ENCODE results near the gene MMP24OS. TPM values are rescaled to one million over a fixed set of nuclear protein-coding genes. Genes with fewer than 3 reads are reported as not detected.

The MMP24OS gene
- total and polyA plus RNA-seq, 7 donors, result 23.2 to 115 (median 39.8) TPM

- TF ChIP-seq CTCF (IDR thresholded peaks at IDR 0.05) (no peak), POLR2A (IDR thresholded peaks at IDR 0.05) (no peak), EP300 (IDR thresholded peaks at IDR 0.05) (no peak)
- WGBS, 2 donors, result 92 to 95% methylated on average over 24 of the region's 24 CpGs
- Histone ChIP-seq H3K9me3 (no peaks in the 10 kb centered on the region), H3K36me3 (peaks cover 13 to 37% (median 17%) of the 10 kb centered on the region in 4 donors), H3K4me1 (peaks cover 0 to 28% (median 28%) of the 10 kb centered on the region in 4 donors), H3K27me3 (no peaks in the 10 kb centered on the region), H3K4me3 (no peak overlapping the region), H3K27ac (no peak overlapping the region)
- no peak for DNase-seq
- intact Hi-C loops (cut with DNase I), result loop anchor here (5.0 kb wide), 2 partner anchors 67 to 402 kb away; partner anchors contain the start of gene GGT7
Observed at GRCh38 chr20:35274172-35275092, 3.5 kb downstream of the MMP24OS start.

GRCh38 chr20:35273449-35274171 is 4.3 kb downstream of the MMP24OS start:
- Histone ChIP-seq H3K4me3 (no peak overlapping the region), H3K27me3 (no peaks in the 10 kb centered on the region), H3K4me1 (peaks cover 0 to 33% (median 29%) of the 10 kb centered on the region in 4 donors), H3K27ac (no peak overlapping the region), H3K9me3 (no peaks in the 10 kb centered on the region), H3K36me3 (peaks cover 6 to 29% (median 9%) of the 10 kb centered on the region in 4 donors)
- TF ChIP-seq POLR2AphosphoS5 (IDR thresholded peaks at IDR 0.05) (no peak), CTCF (IDR thresholded peaks at IDR 0.05) (no peak), POLR2A (IDR thresholded peaks at IDR 0.05) (no peak), EP300 (IDR thresholded peaks at IDR 0.05) (no peak)
- intact Hi-C loops (cut with DNase I), result loop anchor here (5.0 kb wide), 1 partner anchor 66 kb away; no protein-coding TSS in a partner anchor
- DNase-seq, result no peak
- WGBS, 2 donors, result 85 to 91% methylated on average over 13 of the region's 13 CpGs

GRCh38 chr20:35271904-35272303 is 6.0 kb downstream of the MMP24OS start:
- 83 to 88% methylated on average over 7 of the region's 7 CpGs for WGBS, 2 donors
- peaks cover 0 to 25% (median 21%) of the 10 kb centered on the region in 4 donors for H3K4me1 ChIP-seq
- no peaks in the 10 kb centered on the region for H3K27me3 ChIP-seq
- TF ChIP-seq EP300 (IDR thresholded peaks at IDR 0.05) (no peak), POLR2A (IDR thresholded peaks at IDR 0.05) (no peak), POLR2AphosphoS5 (IDR thresholded peaks at IDR 0.05) (no peak), CTCF (IDR thresholded peaks at IDR 0.05) (no peak)
- no peak for DNase-seq
- intact Hi-C loops (cut with DNase I), result loop anchor here (5.0 kb wide), 1 partner anchor 65 kb away; no protein-coding TSS in a partner anchor
- no peak overlapping the region for H3K4me3 ChIP-seq
- no peaks in the 10 kb centered on the region for H3K9me3 ChIP-seq
- H3K36me3 ChIP-seq, result peaks cover 6 to 44% (median 9%) of the 10 kb centered on the region in 4 donors
- H3K27ac ChIP-seq, result no peak overlapping the region

GRCh38 chr20:35271073-35271882 is 6.6 kb downstream of the MMP24OS start:
- Histone ChIP-seq H3K36me3 (peaks cover 6 to 44% (median 9%) of the 10 kb centered on the region in 4 donors), H3K27ac (no peak overlapping the region), H3K4me3 (no peak overlapping the region), H3K4me1 (peaks cover 0 to 18% (median 16%) of the 10 kb centered on the region in 4 donors), H3K9me3 (no peaks in the 10 kb centered on the region), H3K27me3 (no peaks in the 10 kb centered on the region)
- DNase-seq, result no peak
- TF ChIP-seq EP300 (IDR thresholded peaks at IDR 0.05), result no peak
- TF ChIP-seq POLR2AphosphoS5 (IDR thresholded peaks at IDR 0.05), result no peak
- TF ChIP-seq POLR2A (IDR thresholded peaks at IDR 0.05), result no peak
- TF ChIP-seq CTCF (IDR thresholded peaks at IDR 0.05), result no peak
- 94 to 95% methylated on average over 20 of the region's 20 CpGs for WGBS, 2 donors
- intact Hi-C loops (cut with DNase I), result loop anchor here (5.0 kb wide), 1 partner anchor 64 kb away; no protein-coding TSS in a partner anchor

Data from sigmoid colon (tissue), 7 donors.